Dendritic cell treated with granulocyte-macrophage colony-stimulating factor and Interleukin-4, amounts not matched to agents 40 ng/mL and 50 ng/mL, for 4 days (primary cell): ENCODE measurements around the gene ZNF175.
A peak's percentile ranks its signal among the peaks of the same experiment; 100 is the strongest.

Source experiments
- H3K27ac Mint-ChIP-seq: one replicate; pipeline ENCODE4 v1.8.0; 2022; ENCODE audit warnings: mild to moderate bottlenecking, mixed read lengths
- H3K27me3 Mint-ChIP-seq: one replicate; pipeline ENCODE4 v1.8.0; 2022; ENCODE audit warnings: mild to moderate bottlenecking, mixed read lengths
- H3K36me3 Mint-ChIP-seq: one replicate; pipeline ENCODE4 v1.8.0; 2022; ENCODE audit warnings: low read depth, mixed read lengths
- H3K4me1 Mint-ChIP-seq: one replicate; pipeline ENCODE4 v1.8.0; 2022; ENCODE audit warnings: low read depth, mixed read lengths
- H3K4me3 Mint-ChIP-seq: one replicate; pipeline ENCODE4 v1.8.0; 2022; ENCODE audit warnings: mild to moderate bottlenecking, moderate library complexity, mixed read lengths
- H3K9me3 Mint-ChIP-seq: one replicate; pipeline ENCODE4 v1.8.0; 2022; ENCODE audit warnings: mixed read lengths
- intact Hi-C: fragments of 100-400 bp; cut with micrococcal nuclease; formaldehyde crosslinking; loops from one replicate; pipeline ENCODE4 v1.15.0; 2022

ZNF175 gene

GRCh38 chr19:51546107-51546649 lies 24.9 kb upstream of the ZNF175 start:
- intact Hi-C loops = no loop called here
- no peaks in the 10 kb centered on the region for H3K36me3 Mint-ChIP-seq

GRCh38 chr19:51546650-51547396 lies 24.3 kb upstream of the ZNF175 start:
- peaks cover 89% of the 10 kb centered on the region for H3K27me3 Mint-ChIP-seq
- H3K36me3 Mint-ChIP-seq = no peaks in the 10 kb centered on the region
- intact Hi-C loops = no loop called here
- no peaks in the 10 kb centered on the region for H3K9me3 Mint-ChIP-seq
- H3K27ac Mint-ChIP-seq = no peak overlapping the region
- H3K4me3 Mint-ChIP-seq = no peak overlapping the region
- H3K4me1 Mint-ChIP-seq = peaks cover 41% of the 10 kb centered on the region

More at GRCh38 chr19:51546107-51546649, 24.9 kb upstream of the ZNF175 start:
- H3K4me3 Mint-ChIP-seq = no peak overlapping the region
- no peak overlapping the region for H3K27ac Mint-ChIP-seq
- no peaks in the 10 kb centered on the region for H3K9me3 Mint-ChIP-seq
- H3K4me1 Mint-ChIP-seq = peaks cover 34% of the 10 kb centered on the region
- H3K27me3 Mint-ChIP-seq = peaks cover 89% of the 10 kb centered on the region

DNA sequence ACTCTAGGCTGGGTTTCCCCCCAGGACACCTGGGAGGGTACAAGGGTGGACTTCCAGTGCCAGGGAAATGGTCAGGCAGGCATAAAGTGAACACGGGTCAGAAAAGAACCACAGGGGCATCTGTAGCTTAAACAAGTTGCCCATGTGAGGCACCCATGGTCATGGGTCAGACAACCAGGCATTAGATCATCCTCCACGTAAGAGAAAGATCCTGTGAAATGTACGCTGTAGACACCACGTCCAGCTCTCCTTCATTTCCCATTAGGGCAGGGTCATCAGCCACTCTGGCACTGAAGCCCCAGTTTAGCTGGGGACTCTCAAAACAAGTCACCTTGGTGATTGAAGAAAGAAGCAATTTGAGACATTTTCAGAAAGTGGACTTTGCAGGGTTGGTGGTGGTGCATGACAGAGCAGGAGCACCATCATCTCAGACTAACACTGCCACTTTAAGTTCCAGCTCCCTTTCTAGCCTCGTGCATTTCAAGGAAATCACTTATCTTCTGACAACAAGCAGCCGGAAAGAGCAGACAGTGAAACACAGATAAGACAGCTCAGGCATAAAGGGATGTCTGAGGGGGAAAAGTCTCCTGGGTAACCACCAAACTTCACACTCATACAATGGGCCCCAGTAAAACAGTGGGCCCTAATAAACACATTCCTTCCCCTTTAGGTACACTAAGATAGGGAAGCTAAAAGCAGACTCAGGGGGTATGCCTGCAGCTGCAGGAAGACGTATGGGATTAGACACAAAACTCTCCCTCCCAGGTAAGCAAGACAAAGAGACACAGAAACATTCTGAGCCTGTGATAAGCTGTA lies 23.5 kb upstream of the ZNF175 start:
- intact Hi-C loops = no loop called here
- Mint-ChIP-seq H3K4me3 (no peak overlapping the region), H3K27ac (no peak overlapping the region), H3K36me3 (no peaks in the 10 kb centered on the region), H3K27me3 (peaks cover 87% of the 10 kb centered on the region), H3K4me1 (peaks cover 48% of the 10 kb centered on the region), H3K9me3 (no peaks in the 10 kb centered on the region)

GRCh38 chr19:51548213-51548651 lies 22.9 kb upstream of the ZNF175 start:
- H3K36me3 Mint-ChIP-seq = no peaks in the 10 kb centered on the region
- H3K4me1 Mint-ChIP-seq = peaks cover 51% of the 10 kb centered on the region
- peaks cover 86% of the 10 kb centered on the region for H3K27me3 Mint-ChIP-seq
- H3K27ac Mint-ChIP-seq = no peak overlapping the region
- H3K9me3 Mint-ChIP-seq = no peaks in the 10 kb centered on the region
- intact Hi-C loops = no loop called here
- no peak overlapping the region for H3K4me3 Mint-ChIP-seq

GRCh38 chr19:51548891-51549305 lies 22.2 kb upstream of the ZNF175 start:
- Mint-ChIP-seq H3K4me3 (no peak overlapping the region), H3K36me3 (no peaks in the 10 kb centered on the region), H3K9me3 (no peaks in the 10 kb centered on the region), H3K4me1 (peaks cover 51% of the 10 kb centered on the region), H3K27me3 (peaks cover 82% of the 10 kb centered on the region), H3K27ac (no peak overlapping the region)
- intact Hi-C loops = no loop called here

DNA sequence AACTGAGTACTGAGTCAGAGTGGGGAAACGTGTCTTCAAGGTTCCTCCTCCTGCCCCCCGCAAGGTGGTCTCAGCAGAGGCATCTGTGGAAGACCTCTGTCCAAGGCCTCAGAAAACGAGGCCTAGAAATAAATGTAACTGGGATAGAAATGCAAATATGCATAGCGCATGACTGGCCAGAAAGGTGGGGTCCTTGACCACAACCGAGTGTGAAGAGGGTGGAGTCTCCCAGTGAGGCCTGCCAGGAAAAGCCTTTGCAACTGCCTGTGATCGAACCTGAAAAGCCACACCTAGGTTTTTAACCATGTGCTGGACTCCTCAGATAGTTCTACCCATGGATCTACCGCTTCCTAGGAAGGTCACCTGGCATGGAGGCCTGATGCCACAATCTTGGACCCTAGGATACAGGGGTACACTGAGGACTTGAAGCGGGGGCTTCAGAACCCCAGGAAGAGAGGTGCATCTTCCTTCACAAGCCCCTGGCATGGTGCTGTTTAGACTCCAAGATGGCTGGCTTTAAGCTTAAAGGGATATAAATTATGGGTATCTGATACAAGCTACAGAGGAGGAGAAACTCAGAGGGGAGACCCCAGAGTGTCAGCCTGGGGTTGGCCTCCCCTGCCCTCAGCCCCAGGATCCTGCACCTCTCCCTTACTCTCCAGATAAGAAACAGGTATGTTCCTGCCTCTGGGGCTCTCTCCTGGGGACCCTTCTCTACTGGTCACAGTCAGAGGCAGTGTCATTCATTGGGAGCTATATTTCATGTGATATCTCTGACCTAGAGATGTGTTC lies 21.4 kb upstream of the ZNF175 start:
- Mint-ChIP-seq H3K4me3 (no peak overlapping the region), H3K4me1 (peaks cover 51% of the 10 kb centered on the region), H3K27me3 (peaks cover 80% of the 10 kb centered on the region), H3K9me3 (no peaks in the 10 kb centered on the region), H3K27ac (no peak overlapping the region), H3K36me3 (no peaks in the 10 kb centered on the region)
- intact Hi-C loops = loop anchor here (5.0 kb wide), 1 partner anchor 58 kb away; no protein-coding TSS in a partner anchor

GRCh38 chr19:51550848-51551672 lies 20.0 kb upstream of the ZNF175 start:
- intact Hi-C loops = loop anchor here (5.0 kb wide), 1 partner anchor 56 kb away; no protein-coding TSS in a partner anchor
- peaks cover 47% of the 10 kb centered on the region for H3K4me1 Mint-ChIP-seq
- H3K27me3 Mint-ChIP-seq = peaks cover 73% of the 10 kb centered on the region
- H3K9me3 Mint-ChIP-seq = no peaks in the 10 kb centered on the region
- H3K36me3 Mint-ChIP-seq = no peaks in the 10 kb centered on the region
- H3K27ac Mint-ChIP-seq = no peak overlapping the region
- H3K4me3 Mint-ChIP-seq = peak overlapping the region; percentile 1

GRCh38 chr19:51551673-51552432 lies 19.2 kb upstream of the ZNF175 start:
- Mint-ChIP-seq H3K27me3 (peaks cover 75% of the 10 kb centered on the region), H3K27ac (no peak overlapping the region), H3K9me3 (no peaks in the 10 kb centered on the region), H3K36me3 (no peaks in the 10 kb centered on the region), H3K4me3 (no peak overlapping the region), H3K4me1 (peaks cover 39% of the 10 kb centered on the region)
- intact Hi-C loops = loop anchor here (5.0 kb wide), 1 partner anchor 55 kb away; no protein-coding TSS in a partner anchor

DNA sequence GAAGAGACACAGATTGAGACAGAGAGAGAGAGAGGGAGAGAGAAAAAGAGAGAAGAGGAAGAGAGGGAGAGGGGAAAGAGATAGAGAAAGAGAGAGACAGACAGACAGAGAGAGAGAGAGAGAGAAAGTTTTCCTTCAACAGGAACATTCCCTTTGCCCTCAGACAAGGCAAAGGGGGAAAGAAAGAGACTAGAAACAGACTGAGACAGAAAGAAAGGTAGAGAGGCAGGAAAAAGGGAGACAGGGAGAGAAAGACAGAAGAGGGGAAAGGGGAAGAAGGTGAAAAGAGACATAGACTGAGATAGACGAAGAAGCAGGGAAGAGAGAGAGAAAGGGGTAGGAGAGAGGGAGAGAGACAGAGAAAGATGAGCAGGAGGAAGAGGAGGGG lies 18.5 kb upstream of the ZNF175 start:
- no peaks in the 10 kb centered on the region for H3K36me3 Mint-ChIP-seq
- peaks cover 72% of the 10 kb centered on the region for H3K27me3 Mint-ChIP-seq
- H3K4me3 Mint-ChIP-seq = no peak overlapping the region
- H3K27ac Mint-ChIP-seq = no peak overlapping the region
- intact Hi-C loops = loop anchor here (5.0 kb wide), 1 partner anchor 55 kb away; no protein-coding TSS in a partner anchor
- H3K4me1 Mint-ChIP-seq = peaks cover 32% of the 10 kb centered on the region
- no peaks in the 10 kb centered on the region for H3K9me3 Mint-ChIP-seq

- Mint-ChIP-seq H3K36me3 (no peaks in the 10 kb centered on the region), H3K4me3 (no peak overlapping the region), H3K27ac (no peak overlapping the region), H3K4me1 (peaks cover 32% of the 10 kb centered on the region), H3K27me3 (peaks cover 66% of the 10 kb centered on the region), H3K9me3 (no peaks in the 10 kb centered on the region)
- intact Hi-C loops = loop anchor here (5.0 kb wide), 1 partner anchor 54 kb away; no protein-coding TSS in a partner anchor
Measured at GRCh38 chr19:51552996-51553725, 17.9 kb upstream of the ZNF175 start.

GRCh38 chr19:51559240-51559639 lies 11.8 kb upstream of the ZNF175 start:
- Mint-ChIP-seq H3K4me3 (no peak overlapping the region), H3K27me3 (peaks cover 52% of the 10 kb centered on the region), H3K4me1 (peaks cover 24% of the 10 kb centered on the region), H3K27ac (no peak overlapping the region), H3K9me3 (no peaks in the 10 kb centered on the region), H3K36me3 (no peaks in the 10 kb centered on the region)
- intact Hi-C loops = no loop called here

GRCh38 chr19:51560339-51560738 lies 10.7 kb upstream of the ZNF175 start:
- H3K4me1 Mint-ChIP-seq = peaks cover 35% of the 10 kb centered on the region
- H3K27ac Mint-ChIP-seq = no peak overlapping the region
- intact Hi-C loops = no loop called here
- peaks cover 52% of the 10 kb centered on the region for H3K27me3 Mint-ChIP-seq
- no peak overlapping the region for H3K4me3 Mint-ChIP-seq
- H3K36me3 Mint-ChIP-seq = no peaks in the 10 kb centered on the region
- H3K9me3 Mint-ChIP-seq = no peaks in the 10 kb centered on the region
